ENCODE results near the gene ZNF74.
A peak's percentile ranks its signal among the peaks of the same experiment; 100 is the strongest.

The ZNF74 gene

DNA sequence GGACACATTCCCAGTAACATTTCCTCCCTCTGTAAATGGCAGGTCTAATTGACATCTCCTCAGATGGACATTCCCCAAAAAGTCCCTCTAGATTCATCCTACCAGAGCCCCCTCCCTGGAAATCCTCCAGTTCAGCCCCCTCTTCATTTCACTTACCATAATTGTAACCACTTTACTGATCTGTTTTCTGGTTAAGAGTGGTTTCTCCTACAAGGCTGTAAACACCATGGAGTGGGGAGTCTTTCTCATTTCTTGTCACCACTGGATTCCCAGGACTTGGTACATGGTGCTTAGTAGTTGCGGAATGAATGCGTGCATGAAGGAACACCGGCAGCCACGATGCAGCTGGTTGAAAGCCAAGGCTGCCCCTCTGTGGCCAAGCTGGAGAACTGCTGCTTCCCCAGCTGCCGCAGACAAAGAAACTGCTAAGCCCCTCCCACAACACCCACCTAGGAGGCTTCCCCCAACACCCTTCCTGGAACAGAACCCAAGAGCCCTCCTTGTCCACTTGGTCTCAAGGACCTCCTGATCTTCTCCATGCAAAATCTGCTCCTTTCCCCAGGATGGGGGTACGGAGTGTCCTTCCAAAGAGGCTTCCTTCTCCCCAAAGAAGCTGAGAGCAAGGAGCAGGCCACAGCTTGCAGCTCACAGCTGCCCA, 62.2 kb downstream of the ZNF74 start:
- DNase-seq (ENCODE audit: low read depth, low spot score) = peak; percentile 85
- H3K4me3 ChIP-seq (ENCODE audit: low read length) = no peak overlapping the region

DNA sequence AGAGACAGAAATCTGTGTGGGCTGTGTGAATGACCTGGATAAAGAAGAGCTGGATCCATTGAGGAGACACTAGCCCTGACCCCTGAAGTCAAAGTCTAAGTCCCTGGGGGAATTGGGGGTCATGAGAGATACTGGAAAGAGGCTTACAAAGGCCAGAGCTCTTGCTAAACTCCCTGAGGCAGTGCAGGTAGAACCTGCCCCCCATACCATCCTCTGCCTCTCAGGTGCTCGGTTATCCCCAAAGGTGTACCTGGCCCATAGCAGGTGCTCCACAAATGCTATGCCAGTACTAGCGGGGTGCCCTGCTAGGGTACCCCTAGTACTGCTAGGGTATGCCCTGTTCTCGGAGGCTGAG, 62.7 kb downstream of the ZNF74 start:
- H3K4me3 ChIP-seq (ENCODE audit: low read length) = no peak overlapping the region
- DNase-seq (ENCODE audit: low read depth, low spot score) = no peak

DNA sequence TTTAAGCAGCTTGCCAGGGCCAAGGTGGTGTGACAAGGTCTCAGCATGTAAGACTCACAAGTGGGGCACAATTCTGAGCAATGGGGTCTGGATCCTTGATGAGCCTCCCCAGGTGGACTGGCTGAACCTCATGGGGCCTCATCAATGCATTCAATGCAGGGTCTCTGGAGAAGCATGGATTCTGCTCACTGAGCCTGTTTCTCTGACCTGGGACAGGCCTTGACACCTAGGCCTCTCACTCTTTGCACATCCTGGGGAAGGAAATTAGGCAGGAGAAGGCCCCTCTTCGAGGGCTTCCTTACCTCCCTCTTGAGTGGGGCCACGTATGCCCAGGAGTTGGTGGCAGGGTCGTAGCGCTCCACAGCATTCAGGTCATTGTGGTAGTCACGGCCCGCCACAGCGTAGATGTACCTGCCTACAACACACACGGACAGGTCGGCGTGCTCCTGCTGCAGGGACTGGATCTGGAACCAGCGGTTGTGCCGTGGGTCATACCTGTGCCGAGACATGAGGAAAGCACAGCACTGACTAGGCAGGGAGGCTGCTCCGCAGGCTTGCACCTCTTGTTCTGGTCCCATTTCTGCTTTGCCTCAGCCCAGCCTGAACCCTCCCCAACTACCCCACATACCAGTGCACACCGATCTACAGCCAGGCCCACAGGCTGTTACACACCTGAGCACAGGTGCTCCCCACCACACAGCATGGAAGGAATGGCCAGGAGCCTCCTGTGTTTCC, 63.7 kb downstream of the ZNF74 start:
- DNase-seq (ENCODE audit: low read depth, low spot score) = no peak
- H3K4me3 ChIP-seq (ENCODE audit: low read length) = no peak overlapping the region
